ENCODE results near the gene CNPY2. TPM values are rescaled to one million over a fixed set of nuclear protein-coding genes. Genes with fewer than 3 reads are reported as not detected.
A peak's percentile ranks its signal among the peaks of the same experiment; 100 is the strongest.

Gene CNPY2
- total and polyA plus RNA-seq, 2 of the 13 experiments (the other 11 are each of a cell fraction or from before 2014, with no cell fraction given): 285 to 356 TPM

- TF ChIP-seq ZBTB49 (CRISPR knock-in tag; IDR thresholded peaks at IDR 0.05; ENCODE audit: borderline replicate concordance) (no peak), FOXJ3 (CRISPR knock-in tag; IDR thresholded peaks at IDR 0.05; ENCODE audit: borderline replicate concordance) (no peak; the same call in 1 of the 2 replicates), RARG (CRISPR knock-in tag; IDR thresholded peaks at IDR 0.05; ENCODE audit: low read depth) (no peak), ZNF7 (CRISPR knock-in tag; IDR thresholded peaks at IDR 0.05) (no peak), HES4 (CRISPR knock-in tag; IDR thresholded peaks at IDR 0.05; ENCODE audit: borderline replicate concordance) (no peak), PATZ1 (CRISPR knock-in tag; IDR thresholded peaks at IDR 0.05) (no peak), TOPORS (CRISPR knock-in tag; IDR thresholded peaks at IDR 0.05) (no peak), CENPX (CRISPR knock-in tag; IDR thresholded peaks at IDR 0.05) (no peak), KDM5A (IDR thresholded peaks at IDR 0.05; ENCODE audit: borderline replicate concordance, low read length) (no peak), TGIF2 (CRISPR knock-in tag; IDR thresholded peaks at IDR 0.05) (no peak), NFYB (CRISPR knock-in tag; IDR thresholded peaks at IDR 0.05) (no peak), STAT5B (CRISPR knock-in tag; IDR thresholded peaks at IDR 0.05) (no peak), GPN1 (CRISPR knock-in tag; IDR thresholded peaks at IDR 0.05; ENCODE audit: borderline replicate concordance) (no peak), POLR2G (IDR thresholded peaks at IDR 0.05; ENCODE audit: low read depth, low read length) (peak; percentile 54; the same call in 1 of the 2 replicates), ZBTB42 (CRISPR knock-in tag; IDR thresholded peaks at IDR 0.05) (no peak), ZNF672 (CRISPR knock-in tag; IDR thresholded peaks at IDR 0.05) (no peak), XBP1 (CRISPR knock-in tag; IDR thresholded peaks at IDR 0.05) (no peak), ZUFSP (CRISPR knock-in tag; IDR thresholded peaks at IDR 0.05; ENCODE audit: borderline replicate concordance) (no peak), ZNF546 (CRISPR knock-in tag; conservative IDR thresholded peaks at IDR 0.05) (no peak), ZNF30 (CRISPR knock-in tag; IDR thresholded peaks at IDR 0.05) (no peak), ZNF720 (CRISPR knock-in tag; IDR thresholded peaks at IDR 0.05) (no peak), SUZ12 (IDR thresholded peaks at IDR 0.05; ENCODE audit: low read depth, low read length) (no peak), ZNF160 (CRISPR knock-in tag; IDR thresholded peaks at IDR 0.05) (no peak), ZNF234 (CRISPR knock-in tag; conservative IDR thresholded peaks at IDR 0.05) (no peak), MAFK (conservative IDR thresholded peaks at IDR 0.05 in 1 of 2, IDR thresholded peaks at IDR 0.05 in 1 of 2; ENCODE audit: low read length in 2 of 2) (no peak), HNRNPUL1 (IDR thresholded peaks at IDR 0.05; ENCODE audit: low read depth, low read length) (no peak)
Observed at GRCh38 chr12:56362130-56363059, 46.6 kb upstream of the CNPY2 start, which contains the start of gene APOF (continued).

Measured in HepG2 (cell line).